Anterior cingulate cortex (tissue), 58 donors: ENCODE measurements around the gene MFSD12.
A peak's percentile ranks its signal among the peaks of the same experiment; 100 is the strongest.

Source experiments
- DNase-seq, 58 donors: peaks; one replicate each; lab custom pipeline; 2025; lab: John Stamatoyannopoulos, UW

Gene MFSD12

DNA sequence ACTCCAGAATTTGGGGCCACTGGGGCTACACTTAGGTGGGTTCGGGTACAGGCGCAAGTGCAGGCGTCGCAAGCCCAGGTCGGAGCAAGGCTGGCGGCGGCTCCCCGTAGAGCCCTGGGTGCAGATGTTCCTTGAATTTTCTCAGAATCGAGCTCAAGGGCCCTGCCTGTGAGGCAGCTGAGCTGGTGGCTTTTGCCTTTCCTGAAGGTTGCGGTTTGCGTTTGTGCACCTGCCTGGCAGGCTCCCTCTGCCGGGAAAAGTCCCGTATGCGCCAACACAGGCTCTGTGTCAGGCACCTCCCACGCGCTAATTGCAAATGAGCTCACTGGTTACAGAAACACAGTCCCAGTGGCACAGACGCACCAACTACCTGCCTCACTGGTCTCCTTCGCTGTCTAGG lies 62.8 kb downstream of the MFSD12 start:
- peak in 1 of 58 donors; percentile 37 for DNase-seq
